GM19025 (cell line): Measurements from ENCODE around the gene FAM168A.

Source experiments
- ATAC-seq: cut with Tn5 transposase; IDR thresholded peaks from one replicate; pipeline ENCODE4 v1.9.1; 2021; ENCODE audit warnings: mild to moderate bottlenecking, low read depth, moderate library complexity; ENCODE audit not compliant: unreplicated experiment

FAM168A gene

DNA sequence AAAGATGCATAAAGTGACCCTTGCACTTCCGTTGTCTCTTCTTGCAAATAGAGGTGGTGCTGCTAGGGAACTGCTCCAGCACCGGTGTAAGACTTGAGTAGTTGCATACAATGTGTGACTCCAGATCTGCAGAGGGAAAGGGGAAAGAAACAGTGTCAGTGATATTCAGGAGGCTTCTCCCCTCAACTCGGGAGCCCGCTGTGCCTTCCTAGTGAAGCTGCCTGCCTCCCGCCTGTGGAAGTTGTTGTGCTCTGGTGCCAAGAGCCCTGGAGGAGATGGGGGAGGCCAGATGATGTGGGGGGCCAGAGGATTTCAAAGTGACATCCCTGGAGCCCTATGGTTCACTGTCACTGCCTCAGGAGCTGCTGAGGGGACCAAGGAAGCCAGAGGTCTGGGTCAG is 191.3 kb downstream of the FAM168A start:
- no peak for ATAC-seq

DNA sequence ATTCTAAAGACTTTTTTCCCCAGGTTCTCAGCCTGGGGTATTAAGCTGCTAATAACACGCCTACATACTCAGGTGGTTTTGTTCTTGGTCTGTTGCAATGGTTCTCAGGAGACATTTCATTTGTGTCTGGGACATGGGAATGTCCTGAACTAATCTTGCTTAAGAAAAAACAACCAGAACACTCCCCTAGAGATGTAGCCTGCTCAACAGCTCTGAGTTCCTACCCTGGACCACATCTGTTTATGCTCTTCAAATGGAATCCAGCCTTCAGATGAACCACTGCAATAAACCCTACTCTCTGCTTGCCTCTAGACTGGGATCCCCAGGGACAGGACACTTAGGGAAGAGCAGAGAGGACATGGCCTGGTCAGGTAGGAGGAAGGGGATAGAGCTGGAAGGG is 191.8 kb downstream of the FAM168A start:
- no peak for ATAC-seq

DNA sequence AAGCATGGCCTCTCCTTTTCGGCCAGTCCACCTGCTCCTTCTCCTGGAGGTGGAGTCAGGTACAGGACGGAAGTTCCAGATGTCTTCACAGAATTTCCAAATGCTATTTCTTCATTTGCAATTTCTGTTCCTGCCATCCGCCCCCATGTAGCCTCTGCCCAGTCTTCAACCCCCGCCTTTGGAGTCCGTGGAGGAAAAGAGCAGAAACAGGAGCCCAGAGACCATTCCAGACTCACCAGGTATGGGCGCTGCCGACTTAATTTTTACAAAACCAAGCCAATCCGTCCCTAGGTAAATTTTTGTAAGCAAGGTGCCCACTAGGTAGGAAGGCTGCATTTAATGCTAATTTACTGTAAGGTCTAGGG is 192.8 kb downstream of the FAM168A start:
- no peak for ATAC-seq

DNA sequence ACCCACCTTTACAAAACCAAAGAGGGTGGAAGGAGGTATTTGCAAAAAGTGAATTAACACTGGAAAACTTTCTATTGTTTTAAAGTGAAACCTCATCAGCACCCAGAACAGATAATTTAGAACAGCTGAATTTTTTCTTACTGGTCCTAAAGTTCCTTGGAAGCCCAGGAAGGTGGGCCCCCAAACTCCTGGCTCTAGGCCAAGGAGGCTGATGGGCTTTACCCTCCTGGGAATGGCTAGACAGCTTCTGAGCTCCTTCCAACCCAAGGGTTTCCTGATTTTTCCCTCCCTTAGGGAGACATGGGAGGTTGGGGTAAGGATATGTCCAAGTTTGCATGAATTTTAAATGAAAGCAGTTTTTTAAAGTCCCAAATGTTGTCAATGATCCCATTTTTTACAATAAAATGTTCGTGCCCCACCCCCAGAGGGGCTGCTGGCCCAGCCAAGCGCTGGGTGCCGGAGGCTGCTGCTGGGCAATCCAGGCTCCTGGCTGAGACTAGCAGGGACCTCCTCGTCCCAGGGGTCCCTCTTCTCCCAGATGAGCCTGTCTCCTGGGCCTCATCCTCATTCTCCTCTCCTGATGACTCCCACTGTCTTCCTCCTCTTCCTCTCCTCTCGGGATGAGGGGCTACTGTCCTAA is 193.3 kb downstream of the FAM168A start:
- no peak for ATAC-seq

DNA sequence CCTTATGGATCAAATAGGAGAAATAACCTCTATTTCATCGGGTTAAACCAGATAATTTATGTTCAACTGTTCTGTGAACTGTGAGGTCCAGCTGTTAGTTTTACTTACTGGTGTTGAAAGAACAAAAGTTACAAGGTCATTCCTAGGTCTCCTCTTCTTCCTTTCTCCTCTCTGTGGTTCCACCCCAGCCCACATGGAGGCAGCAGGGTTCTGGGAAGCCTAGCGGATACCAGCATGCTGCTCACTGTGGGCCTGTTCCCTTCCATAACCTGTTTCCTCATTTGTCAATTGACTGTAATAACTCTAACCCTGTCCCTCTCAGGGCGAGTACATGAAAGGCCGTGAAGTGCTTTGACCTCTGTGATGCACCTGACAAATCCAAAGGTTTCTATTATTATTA is 193.9 kb downstream of the FAM168A start:
- ATAC-seq, result no peak

DNA sequence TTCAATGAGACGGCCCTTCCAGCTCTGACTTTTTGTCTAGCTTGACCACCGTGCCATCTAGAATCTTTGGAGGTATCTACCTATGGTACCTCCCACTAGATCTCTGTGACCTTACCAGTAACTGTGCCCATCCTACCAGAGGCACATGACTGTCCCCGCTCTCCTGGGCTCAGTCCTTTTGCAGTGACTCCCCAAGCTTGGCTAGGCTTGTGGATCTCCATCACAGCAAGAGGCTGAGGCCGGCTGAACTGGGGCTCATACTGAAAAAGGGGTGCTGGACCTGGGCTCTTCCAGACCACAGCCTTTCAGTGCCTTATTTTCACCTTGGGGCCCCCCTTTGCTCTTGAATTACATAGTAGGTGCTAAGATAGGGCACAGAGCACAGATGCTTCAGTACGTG is 194.4 kb downstream of the FAM168A start:
- no peak for ATAC-seq

DNA sequence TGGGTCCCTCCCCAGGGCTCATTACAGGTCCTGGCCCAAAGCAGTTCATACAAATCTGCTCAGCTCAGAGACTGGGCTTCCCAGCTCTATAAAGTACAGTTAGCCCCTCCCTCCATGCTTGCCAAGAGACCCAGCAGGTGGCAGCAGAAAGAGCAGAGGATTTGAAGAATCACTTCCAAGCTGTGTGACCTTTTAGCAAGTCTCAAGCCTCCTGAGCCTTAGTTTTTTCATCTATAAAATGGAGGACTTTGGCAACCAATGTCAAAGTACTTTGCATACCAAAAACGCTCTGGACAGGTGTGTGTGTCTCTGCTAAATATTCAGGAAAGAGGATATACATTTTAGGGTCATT is 195.1 kb downstream of the FAM168A start:
- no peak for ATAC-seq

DNA sequence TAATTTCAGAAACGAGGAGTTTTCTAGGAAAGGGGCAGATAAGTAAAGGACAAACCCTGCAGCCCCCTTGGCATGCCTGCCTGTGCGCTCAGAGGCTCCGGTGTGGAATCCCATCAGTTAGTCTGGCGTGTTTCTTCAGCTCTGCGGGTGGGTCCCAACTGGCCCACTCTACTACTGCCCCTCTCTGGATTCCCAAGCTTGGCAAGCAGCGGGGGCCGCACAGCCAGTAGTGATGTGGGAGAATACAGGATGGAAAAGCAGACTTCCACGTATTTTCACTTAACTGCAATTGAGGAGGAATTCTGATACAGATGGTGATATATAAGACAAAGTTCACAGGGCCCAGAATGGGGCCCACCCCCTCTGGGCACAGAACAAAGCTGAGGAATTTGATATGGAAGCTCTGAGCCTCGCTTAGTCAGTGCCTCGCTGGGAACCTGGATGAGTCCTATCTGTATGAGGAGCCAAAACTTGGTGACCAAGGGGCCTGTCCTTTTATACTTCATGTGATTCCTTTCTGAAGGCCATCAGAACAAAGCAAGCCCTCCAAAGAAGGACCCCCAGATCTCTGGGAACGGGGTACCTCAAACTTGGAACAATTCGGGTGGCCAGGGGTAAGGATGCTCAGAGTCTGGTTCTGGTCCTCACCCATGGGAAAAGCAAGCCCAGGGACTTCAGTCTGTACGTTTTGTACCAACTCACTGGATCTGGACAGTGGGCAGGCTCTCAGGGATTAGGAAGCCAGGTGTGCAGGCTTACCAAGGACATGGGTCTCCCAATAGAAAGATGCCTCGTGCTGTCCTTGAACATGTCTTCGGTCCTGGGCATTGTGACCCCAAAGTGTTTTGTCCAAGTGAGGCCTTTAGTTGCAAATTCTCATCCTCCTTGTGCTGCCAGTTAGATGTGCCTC is 195.7 kb downstream of the FAM168A start:
- ATAC-seq, result no peak

DNA sequence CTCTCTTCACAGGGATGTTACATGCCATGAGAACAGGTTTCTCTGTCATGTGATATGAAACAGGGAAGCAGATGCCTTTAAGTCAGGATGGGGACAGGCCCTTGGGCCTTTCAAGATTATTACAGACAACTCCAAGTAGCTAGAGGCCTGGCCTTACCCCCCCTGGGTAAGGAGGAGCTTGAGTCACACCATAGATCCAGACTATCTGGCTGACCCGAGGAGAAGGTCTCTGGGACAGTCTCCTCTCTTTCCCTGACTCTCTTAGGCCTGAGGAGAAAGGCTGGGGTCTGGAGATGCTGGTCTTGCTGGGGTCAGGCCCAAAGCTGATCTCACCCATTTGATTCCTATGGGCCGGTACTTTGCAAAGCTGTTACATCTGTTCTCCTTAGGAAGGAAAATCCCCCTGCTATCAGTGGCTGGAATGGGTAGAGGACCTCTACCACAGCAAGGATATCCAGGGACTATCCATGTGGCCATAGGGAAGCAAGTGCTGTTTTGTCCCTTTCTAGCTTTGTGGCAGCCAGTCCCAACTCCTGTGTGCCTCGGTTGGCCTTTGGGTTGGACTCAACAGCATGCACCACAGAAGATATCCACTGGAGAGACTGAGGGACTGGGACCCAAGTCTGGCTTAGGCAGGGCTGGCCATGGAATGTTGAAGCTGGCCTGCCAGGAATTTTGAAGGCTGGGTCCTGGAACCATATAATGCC is 196.5 kb downstream of the FAM168A start:
- no peak for ATAC-seq

DNA sequence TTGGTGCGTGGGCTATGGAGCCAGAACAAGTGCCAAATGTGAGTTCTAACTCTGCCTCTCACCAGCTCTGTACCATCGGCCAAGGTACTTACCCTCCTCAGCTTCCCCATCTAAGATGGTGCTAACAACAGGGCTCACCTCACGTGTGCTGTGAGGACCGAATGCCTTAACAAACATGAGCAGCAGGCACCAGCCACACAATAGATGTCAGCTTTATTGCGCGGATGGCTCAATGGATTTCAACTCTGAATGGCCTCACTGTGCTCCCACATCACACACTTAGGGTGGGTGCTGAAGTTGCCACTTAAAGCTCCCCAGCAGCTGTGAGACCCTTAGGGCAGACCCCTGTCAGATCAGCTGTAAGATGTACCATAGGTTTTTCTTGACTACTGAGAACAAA is 197.6 kb downstream of the FAM168A start:
- ATAC-seq, result no peak

DNA sequence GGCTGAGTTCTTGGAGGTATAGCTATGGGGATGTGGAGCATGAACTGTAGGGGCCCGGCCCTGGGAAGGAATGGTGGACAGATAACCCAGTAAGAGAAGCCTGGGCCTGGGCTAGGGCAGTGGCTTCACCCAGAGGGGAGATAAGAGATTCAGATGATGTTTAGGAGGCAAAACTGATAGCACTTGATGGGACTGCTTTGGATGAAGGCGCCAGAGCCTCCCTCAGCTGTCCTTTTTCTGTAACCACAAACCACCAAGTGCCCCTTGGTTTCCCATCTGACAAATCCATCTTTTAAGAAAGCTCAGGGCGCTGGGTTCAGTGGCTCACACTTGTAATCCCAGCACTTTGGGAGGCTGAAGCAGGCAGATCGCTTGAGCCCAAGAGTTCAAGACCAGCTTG is 198.3 kb downstream of the FAM168A start:
- ATAC-seq, result no peak

DNA sequence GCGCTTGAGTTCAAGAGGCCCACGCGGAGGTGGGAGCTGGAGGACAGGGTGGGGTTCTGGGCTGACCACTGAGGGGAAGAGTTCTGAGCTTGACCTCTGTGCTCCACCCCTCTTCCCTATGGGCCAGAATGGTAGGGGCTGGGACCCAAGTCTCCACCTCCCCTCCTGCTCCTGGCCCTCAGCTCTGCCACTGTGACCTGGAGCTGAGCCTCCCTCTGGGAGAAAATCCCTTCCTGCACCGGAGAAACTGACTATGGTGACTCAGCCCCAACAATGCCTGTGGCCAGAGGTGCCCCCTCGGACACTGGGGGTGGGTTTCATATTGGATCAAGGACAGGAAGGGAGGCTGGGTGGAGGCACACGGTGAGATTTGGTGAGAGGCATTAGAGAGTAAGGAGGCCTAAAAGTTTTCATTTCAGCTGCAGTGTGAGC is 198.7 kb downstream of the FAM168A start:
- ATAC-seq, result no peak

DNA sequence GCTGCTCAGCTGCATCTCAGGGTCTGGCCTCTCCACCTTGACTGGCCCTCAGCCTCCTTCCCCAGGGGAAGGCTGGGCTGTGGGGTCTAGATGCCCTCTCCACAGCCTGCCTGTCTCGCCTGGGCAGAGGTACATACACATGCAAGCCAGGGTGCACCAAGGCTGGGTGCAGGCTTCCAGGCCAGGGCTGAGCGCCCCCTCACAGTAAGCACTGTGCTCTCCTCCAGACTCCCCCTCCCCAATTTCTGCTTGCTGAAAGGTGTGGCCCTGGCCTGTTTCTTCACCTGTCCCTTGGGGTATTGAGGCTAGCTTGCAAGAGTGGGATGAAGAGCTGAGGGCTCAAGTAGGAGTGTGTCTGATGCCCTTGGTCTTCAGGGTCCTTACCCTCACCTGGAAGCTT is 199.2 kb downstream of the FAM168A start:
- no peak for ATAC-seq

DNA sequence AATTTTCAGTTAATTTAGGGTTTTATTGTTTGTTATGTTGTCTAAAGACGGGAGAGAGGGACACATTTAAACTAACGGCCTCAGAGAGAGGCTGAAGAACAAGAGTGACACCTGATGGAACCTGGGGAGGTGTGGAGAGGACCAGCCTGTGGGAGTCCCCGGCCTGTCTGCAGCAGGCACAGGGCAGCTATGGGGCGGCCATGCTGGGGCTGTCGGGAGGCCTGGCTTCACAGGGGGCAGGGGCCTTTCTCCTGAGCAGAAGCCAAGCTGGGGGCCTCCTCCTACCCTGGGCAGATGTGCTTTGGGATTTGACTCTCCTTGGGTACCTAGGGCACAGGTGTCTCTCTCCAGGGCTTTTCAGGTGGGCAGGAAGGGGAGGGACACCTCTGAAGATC is 199.8 kb downstream of the FAM168A start:
- ATAC-seq, result no peak

DNA sequence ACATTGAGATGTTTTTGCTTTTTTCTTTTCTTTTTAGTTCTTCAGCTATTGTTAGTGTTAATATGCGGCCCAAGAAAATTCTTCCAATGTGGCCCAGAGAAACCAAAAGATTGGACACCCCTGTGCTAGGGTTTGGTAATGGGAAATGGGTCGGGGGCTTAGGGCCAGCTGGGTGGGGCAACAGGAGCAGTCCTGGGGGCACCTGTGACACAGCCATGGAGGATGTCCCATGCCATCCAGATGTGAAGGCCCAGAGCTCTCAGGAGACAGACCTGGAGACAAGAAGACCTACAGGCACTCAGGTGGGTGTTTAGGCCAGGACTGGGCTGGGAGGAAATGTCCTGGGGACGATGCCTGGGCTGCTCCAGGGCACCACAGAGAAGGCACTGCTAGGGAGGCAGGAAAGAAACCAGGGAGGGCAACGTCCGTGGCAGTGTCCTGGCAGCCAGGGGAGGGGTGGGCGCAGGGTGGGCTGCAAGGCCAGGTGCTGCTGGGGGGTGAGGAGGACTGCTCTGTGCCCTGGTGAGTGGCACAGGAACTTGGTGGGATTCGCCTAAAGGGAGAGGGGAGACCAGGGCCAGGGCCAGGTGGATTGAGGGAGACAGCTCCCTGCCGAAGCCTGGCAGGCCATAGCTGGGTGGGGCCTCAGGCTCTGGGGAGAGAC is 200.3 kb downstream of the FAM168A start:
- ATAC-seq, result no peak

DNA sequence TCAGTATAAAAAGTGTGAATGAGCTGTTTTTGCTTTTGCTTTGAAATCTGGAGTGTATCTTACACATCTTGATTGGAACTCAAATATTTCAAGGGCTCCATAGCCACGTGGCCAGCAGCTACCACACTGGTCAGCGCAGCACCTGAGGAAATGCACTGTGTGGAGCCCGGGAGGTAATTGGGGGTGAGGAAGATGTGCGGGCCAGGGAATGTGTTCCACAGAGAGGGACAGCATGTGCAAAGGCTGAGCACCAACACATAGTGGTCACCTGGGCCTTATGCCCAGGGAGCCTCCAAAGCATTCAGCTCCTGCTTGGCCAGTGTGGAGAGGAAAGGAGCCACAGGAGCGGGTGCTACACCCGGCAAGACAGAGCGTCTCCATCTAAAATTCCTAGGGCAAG is 200.9 kb downstream of the FAM168A start:
- ATAC-seq, result no peak

DNA sequence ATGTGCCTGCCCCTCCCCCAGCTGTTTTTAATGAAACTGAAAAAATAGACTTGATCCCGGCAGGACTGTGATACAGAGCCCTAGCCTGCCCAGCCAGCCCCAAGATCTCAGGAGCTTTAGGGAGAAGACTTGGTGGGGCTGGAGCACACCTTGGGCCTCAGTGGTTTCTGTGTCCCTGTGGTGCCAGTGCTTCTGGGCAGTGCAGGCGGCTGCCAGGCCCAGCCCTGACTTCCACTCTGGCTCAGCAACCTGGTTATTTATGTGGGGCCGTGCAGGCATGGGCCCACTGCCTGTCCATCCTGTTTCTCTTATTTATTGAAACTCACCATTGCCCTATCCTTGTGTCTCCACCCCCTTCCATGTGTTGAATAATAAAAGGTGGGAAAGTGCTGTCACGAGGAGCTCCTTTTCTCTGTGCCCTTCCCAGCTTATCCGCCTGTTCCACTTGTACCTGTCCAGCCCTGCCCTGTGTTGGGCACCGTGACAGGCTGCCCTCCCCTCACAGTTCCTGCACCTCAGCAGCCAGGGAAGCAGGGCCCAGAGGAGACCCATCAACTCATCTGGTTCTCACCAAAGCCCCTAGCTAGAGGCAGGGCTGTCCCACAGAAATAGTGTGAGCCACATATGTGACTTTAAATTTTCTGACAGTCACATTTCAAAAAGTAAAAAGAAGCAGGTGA is 201.5 kb downstream of the FAM168A start:
- no peak for ATAC-seq

DNA sequence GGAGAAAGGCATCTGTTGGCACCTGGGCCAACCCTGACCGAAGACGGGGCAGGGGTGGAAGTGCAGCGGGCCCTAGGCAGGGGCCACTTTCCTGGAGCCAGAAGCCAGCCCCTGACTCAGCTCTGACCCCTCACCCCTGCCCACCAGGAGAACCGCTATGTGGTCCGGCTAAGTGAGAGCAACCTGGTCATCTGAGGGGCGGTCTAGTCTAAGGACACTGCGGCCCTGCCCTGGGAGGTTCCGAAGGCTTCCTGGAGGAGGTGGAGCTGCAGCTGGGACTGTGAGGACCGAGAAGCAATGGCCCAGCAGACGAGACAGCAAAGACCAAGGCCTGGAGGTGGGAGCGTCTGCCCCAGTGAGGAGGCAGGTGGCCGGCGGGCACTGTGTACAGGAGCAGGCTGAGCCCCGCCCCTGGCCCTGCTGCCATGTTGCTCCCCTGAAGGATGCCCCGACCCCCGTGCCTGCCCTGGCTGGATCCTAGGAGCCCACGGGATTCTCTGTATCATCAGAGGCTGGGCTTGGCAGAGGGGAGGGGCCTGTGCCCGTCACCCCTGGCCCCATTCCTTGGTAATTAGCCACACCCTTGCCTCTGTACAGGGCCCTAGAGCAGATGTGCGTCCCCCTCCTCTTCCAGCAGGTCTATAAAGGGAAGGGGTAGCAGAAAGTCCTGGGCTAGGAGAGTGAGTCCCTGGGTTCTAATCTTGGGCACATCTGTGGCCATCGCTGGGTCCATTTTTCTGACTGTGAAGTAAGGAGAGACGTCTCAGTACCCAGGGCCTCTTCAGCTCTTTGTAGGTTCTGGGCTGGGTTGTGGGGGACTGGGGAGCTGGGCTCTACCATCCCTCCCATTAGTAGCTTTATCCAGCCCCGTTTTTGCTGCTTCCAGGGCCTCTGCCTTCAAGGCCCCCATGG is 202.4 kb downstream of the FAM168A start:
- ATAC-seq, result no peak
